Stimulated activated naive CD8-positive, alpha-beta T cell treated with anti-CD3 and anti-CD28 coated beads, Interleukin-15, Interleukin-2, amounts not matched to agents 100 ng/mL and 50 ng/mL, for 24 hours (primary cell): ENCODE data around the gene PHGDH.

Experiments used
- H3K27ac Mint-ChIP-seq: one replicate; pipeline ENCODE4 v1.8.0; 2021; ENCODE audit warnings: mild to moderate bottlenecking, mixed read lengths
- H3K27me3 Mint-ChIP-seq: one replicate; pipeline ENCODE4 v1.8.0; 2021; ENCODE audit warnings: mixed read lengths
- H3K36me3 Mint-ChIP-seq: one replicate; pipeline ENCODE4 v1.8.0; 2021; ENCODE audit warnings: low read depth, mixed read lengths
- H3K4me1 Mint-ChIP-seq: one replicate; pipeline ENCODE4 v1.8.0; 2021; ENCODE audit warnings: low read depth, mixed read lengths
- H3K4me3 Mint-ChIP-seq: one replicate; pipeline ENCODE4 v1.8.0; 2021; ENCODE audit warnings: mild to moderate bottlenecking, mixed read lengths
- H3K9me3 Mint-ChIP-seq: one replicate; pipeline ENCODE4 v1.8.0; 2021; ENCODE audit warnings: mixed read lengths

PHGDH gene

GRCh38 chr1:119745034-119745433 lies 33.3 kb downstream of the PHGDH start:
- Mint-ChIP-seq H3K27me3 (no peaks in the 10 kb centered on the region), H3K4me1 (peaks cover 26% of the 10 kb centered on the region), H3K9me3 (no peaks in the 10 kb centered on the region), H3K4me3 (no peak overlapping the region), H3K36me3 (peaks cover 27% of the 10 kb centered on the region), H3K27ac (no peak overlapping the region)

- no peak overlapping the region for H3K4me3 Mint-ChIP-seq
Observed at GRCh38 chr1:119747451-119747850, 35.7 kb downstream of the PHGDH start.

GRCh38 chr1:119748040-119748439 lies 36.3 kb downstream of the PHGDH start:
- Mint-ChIP-seq H3K27ac (no peak overlapping the region), H3K9me3 (no peaks in the 10 kb centered on the region), H3K36me3 (peaks cover 11% of the 10 kb centered on the region), H3K4me3 (no peak overlapping the region), H3K27me3 (peaks cover 6% of the 10 kb centered on the region), H3K4me1 (peaks cover 26% of the 10 kb centered on the region)

More at GRCh38 chr1:119747451-119747850, 35.7 kb downstream of the PHGDH start:
- Mint-ChIP-seq H3K4me1 (peaks cover 26% of the 10 kb centered on the region), H3K36me3 (peaks cover 14% of the 10 kb centered on the region), H3K27me3 (peaks cover 6% of the 10 kb centered on the region), H3K9me3 (no peaks in the 10 kb centered on the region), H3K27ac (no peak overlapping the region)

- H3K36me3 Mint-ChIP-seq: no peaks in the 10 kb centered on the region
- H3K27ac Mint-ChIP-seq: no peak overlapping the region
- peaks cover 6% of the 10 kb centered on the region for H3K27me3 Mint-ChIP-seq
- H3K4me3 Mint-ChIP-seq: no peak overlapping the region
- no peaks in the 10 kb centered on the region for H3K4me1 Mint-ChIP-seq
- no peaks in the 10 kb centered on the region for H3K9me3 Mint-ChIP-seq
Observed at GRCh38 chr1:119752592-119752991, 40.9 kb downstream of the PHGDH start.

GRCh38 chr1:119758584-119758983 lies 46.9 kb downstream of the PHGDH start:
- Mint-ChIP-seq H3K4me3 (no peak overlapping the region), H3K27ac (no peak overlapping the region), H3K4me1 (no peaks in the 10 kb centered on the region), H3K36me3 (no peaks in the 10 kb centered on the region), H3K9me3 (no peaks in the 10 kb centered on the region), H3K27me3 (peaks cover 4% of the 10 kb centered on the region)

- H3K27me3 Mint-ChIP-seq: peaks cover 20% of the 10 kb centered on the region
- no peak overlapping the region for H3K27ac Mint-ChIP-seq
- H3K4me1 Mint-ChIP-seq: no peaks in the 10 kb centered on the region
- H3K36me3 Mint-ChIP-seq: no peaks in the 10 kb centered on the region
- no peaks in the 10 kb centered on the region for H3K9me3 Mint-ChIP-seq
- no peak overlapping the region for H3K4me3 Mint-ChIP-seq
Observed at GRCh38 chr1:119762409-119762808, 50.7 kb downstream of the PHGDH start.

GRCh38 chr1:119762953-119763352 lies 51.2 kb downstream of the PHGDH start:
- Mint-ChIP-seq H3K27ac (no peak overlapping the region), H3K4me1 (no peaks in the 10 kb centered on the region), H3K4me3 (no peak overlapping the region), H3K36me3 (no peaks in the 10 kb centered on the region), H3K27me3 (peaks cover 24% of the 10 kb centered on the region), H3K9me3 (no peaks in the 10 kb centered on the region)

- H3K9me3 Mint-ChIP-seq: no peaks in the 10 kb centered on the region
- H3K4me1 Mint-ChIP-seq: no peaks in the 10 kb centered on the region
- no peak overlapping the region for H3K27ac Mint-ChIP-seq
- no peak overlapping the region for H3K4me3 Mint-ChIP-seq
- no peaks in the 10 kb centered on the region for H3K36me3 Mint-ChIP-seq
- H3K27me3 Mint-ChIP-seq: peaks cover 24% of the 10 kb centered on the region
Observed at GRCh38 chr1:119764220-119764619, 52.5 kb downstream of the PHGDH start.

- Mint-ChIP-seq H3K27me3 (peaks cover 21% of the 10 kb centered on the region), H3K9me3 (no peaks in the 10 kb centered on the region), H3K36me3 (no peaks in the 10 kb centered on the region), H3K27ac (no peak overlapping the region), H3K4me1 (no peaks in the 10 kb centered on the region), H3K4me3 (no peak overlapping the region)
Observed at GRCh38 chr1:119766374-119766794, 54.6 kb downstream of the PHGDH start.

GRCh38 chr1:119767486-119767885 lies 55.8 kb downstream of the PHGDH start:
- Mint-ChIP-seq H3K27me3 (peaks cover 21% of the 10 kb centered on the region), H3K27ac (no peak overlapping the region), H3K9me3 (no peaks in the 10 kb centered on the region), H3K36me3 (no peaks in the 10 kb centered on the region), H3K4me3 (no peak overlapping the region), H3K4me1 (no peaks in the 10 kb centered on the region)

- Mint-ChIP-seq H3K9me3 (no peaks in the 10 kb centered on the region), H3K27ac (no peak within 1 kb of the TSS), H3K4me1 (no peaks in the 10 kb centered on the region), H3K27me3 (peaks cover 23% of the 10 kb centered on the region), H3K36me3 (no peaks in the 10 kb centered on the region), H3K4me3 (no peak within 1 kb of the TSS)
Observed at GRCh38 chr1:119768778-119769177, 57.0 kb downstream of the PHGDH start, which contains the start of gene HMGCS2. HMGCS2 (minus strand) TSS chr1:119768905; CDS start chr1:119768844, 61 bp downstream.

- Mint-ChIP-seq H3K36me3 (no peaks in the 10 kb centered on the region), H3K27me3 (peaks cover 14% of the 10 kb centered on the region), H3K4me3 (no peak overlapping the region), H3K4me1 (no peaks in the 10 kb centered on the region), H3K9me3 (no peaks in the 10 kb centered on the region), H3K27ac (no peak overlapping the region)
Observed at GRCh38 chr1:119771016-119771415, 59.3 kb downstream of the PHGDH start.

GRCh38 chr1:119771770-119772169 lies 60.0 kb downstream of the PHGDH start:
- H3K9me3 Mint-ChIP-seq: no peaks in the 10 kb centered on the region
- H3K27me3 Mint-ChIP-seq: peaks cover 14% of the 10 kb centered on the region
- no peak overlapping the region for H3K27ac Mint-ChIP-seq
- no peak overlapping the region for H3K4me3 Mint-ChIP-seq
- no peaks in the 10 kb centered on the region for H3K4me1 Mint-ChIP-seq
- no peaks in the 10 kb centered on the region for H3K36me3 Mint-ChIP-seq

- H3K4me3 Mint-ChIP-seq: no peak overlapping the region
- no peak overlapping the region for H3K27ac Mint-ChIP-seq
- no peaks in the 10 kb centered on the region for H3K4me1 Mint-ChIP-seq
- H3K36me3 Mint-ChIP-seq: no peaks in the 10 kb centered on the region
- peaks cover 9% of the 10 kb centered on the region for H3K27me3 Mint-ChIP-seq
- H3K9me3 Mint-ChIP-seq: no peaks in the 10 kb centered on the region
Observed at GRCh38 chr1:119772298-119772697, 60.6 kb downstream of the PHGDH start.

- no peak overlapping the region for H3K4me3 Mint-ChIP-seq
- no peaks in the 10 kb centered on the region for H3K9me3 Mint-ChIP-seq
- no peaks in the 10 kb centered on the region for H3K36me3 Mint-ChIP-seq
- peaks cover 4% of the 10 kb centered on the region for H3K27me3 Mint-ChIP-seq
- H3K4me1 Mint-ChIP-seq: no peaks in the 10 kb centered on the region
- no peak overlapping the region for H3K27ac Mint-ChIP-seq
Observed at GRCh38 chr1:119773711-119774241, 62.0 kb downstream of the PHGDH start.

- H3K4me3 Mint-ChIP-seq: no peak overlapping the region
- no peaks in the 10 kb centered on the region for H3K4me1 Mint-ChIP-seq
- H3K27ac Mint-ChIP-seq: no peak overlapping the region
- no peaks in the 10 kb centered on the region for H3K36me3 Mint-ChIP-seq
- H3K27me3 Mint-ChIP-seq: peaks cover 4% of the 10 kb centered on the region
- H3K9me3 Mint-ChIP-seq: no peaks in the 10 kb centered on the region
Observed at GRCh38 chr1:119774746-119775490, 63.2 kb downstream of the PHGDH start.
